Stomach smooth muscle (tissue), 2 donors: ENCODE measurements around the gene RAD51B.
"Not testable (repeated sequence)": the region's sequence is repeated elsewhere in the genome, so short reads cannot be mapped to it uniquely, and the experiment has no call there.

Experiments
- H3K27ac ChIP-seq: one replicate; pipeline ENCODE4 v1.7.0; 2013; ENCODE audit warnings: mild to moderate bottlenecking, low read length, inconsistent platforms
- H3K27me3 ChIP-seq, 2 donors: one replicate each; pipeline ENCODE4 v1.7.0; 2013; ENCODE audit warnings: low read length in 2 of 2; ENCODE audit not compliant: insufficient read depth in 2 of 2, control insufficient read depth in 1 of 2
- H3K36me3 ChIP-seq, 2 donors: one replicate each; pipeline ENCODE4 v1.7.0; 2013; ENCODE audit warnings: low read length in 2 of 2; ENCODE audit not compliant: control insufficient read depth in 2 of 2, insufficient read depth in 2 of 2
- H3K4me1 ChIP-seq: one replicate; pipeline ENCODE4 v1.7.0; 2013; ENCODE audit warnings: low read length; ENCODE audit not compliant: control insufficient read depth, insufficient read depth
- H3K4me3 ChIP-seq, 2 donors: one replicate each; pipeline ENCODE4 v1.7.0; 2013; ENCODE audit warnings: low read length in 2 of 2
- H3K9ac ChIP-seq, 2 donors: one replicate each; pipeline ENCODE4 v1.7.0; 2013; ENCODE audit warnings: low read length in 2 of 2, mild to moderate bottlenecking in 1 of 2
- H3K9me3 ChIP-seq, 2 donors: one replicate each; pipeline ENCODE4 v1.7.0; 2013; ENCODE audit warnings: low read length in 2 of 2; ENCODE audit not compliant: control insufficient read depth in 2 of 2
- donor health status: healthy.
- donor health status: Pancreatic carcinoma.

The RAD51B gene

GRCh38 chr14:68111853-68112270, 292.3 kb downstream of the RAD51B start:
- H3K4me3 ChIP-seq: no peak overlapping the region
- H3K4me1 ChIP-seq: no peaks in the 10 kb centered on the region
- no peaks in the 10 kb centered on the region for H3K27me3 ChIP-seq
- no peaks in the 10 kb centered on the region for H3K36me3 ChIP-seq
- no peak overlapping the region for H3K9ac ChIP-seq
- no peak overlapping the region for H3K27ac ChIP-seq
- H3K9me3 ChIP-seq: no peaks in the 10 kb centered on the region

GRCh38 chr14:68112442-68112841, 292.9 kb downstream of the RAD51B start:
- Histone ChIP-seq H3K4me3 (no peak overlapping the region), H3K9me3 (no peaks in the 10 kb centered on the region), H3K4me1 (no peaks in the 10 kb centered on the region), H3K27ac (no peak overlapping the region), H3K9ac (no peak overlapping the region), H3K36me3 (no peaks in the 10 kb centered on the region), H3K27me3 (no peaks in the 10 kb centered on the region)

GRCh38 chr14:68113343-68113930, 293.9 kb downstream of the RAD51B start:
- Histone ChIP-seq H3K9ac (no peak overlapping the region), H3K4me1 (no peaks in the 10 kb centered on the region), H3K4me3 (no peak overlapping the region)

GRCh38 chr14:68115952-68116351, 296.4 kb downstream of the RAD51B start:
- not testable (repeated sequence) for H3K36me3 ChIP-seq, H3K4me1 ChIP-seq, H3K4me3 ChIP-seq, H3K9me3 ChIP-seq, H3K9ac ChIP-seq, H3K27me3 ChIP-seq, H3K27ac ChIP-seq

More at GRCh38 chr14:68113343-68113930, 293.9 kb downstream of the RAD51B start:
- Histone ChIP-seq H3K9me3 (no peaks in the 10 kb centered on the region), H3K27ac (no peak overlapping the region), H3K36me3 (no peaks in the 10 kb centered on the region), H3K27me3 (no peaks in the 10 kb centered on the region)

GRCh38 chr14:68122651-68123050, 303.1 kb downstream of the RAD51B start:
- no peak overlapping the region for H3K27ac ChIP-seq
- H3K27me3 ChIP-seq: no peaks in the 10 kb centered on the region
- no peak overlapping the region for H3K4me3 ChIP-seq
- no peaks in the 10 kb centered on the region for H3K36me3 ChIP-seq
- no peak overlapping the region for H3K9ac ChIP-seq
- peaks cover 3 to 4% of the 10 kb centered on the region in 2 donors for H3K9me3 ChIP-seq
- H3K4me1 ChIP-seq: peaks cover 6% of the 10 kb centered on the region

- Histone ChIP-seq H3K27me3 (no peaks in the 10 kb centered on the region), H3K4me1 (peaks cover 6% of the 10 kb centered on the region), H3K9me3 (peaks cover 3 to 4% of the 10 kb centered on the region in 2 donors), H3K36me3 (no peaks in the 10 kb centered on the region), H3K27ac (no peak overlapping the region), H3K4me3 (no peak overlapping the region), H3K9ac (no peak overlapping the region)
These were observed 304.5 kb downstream of the RAD51B start for GRCh38 chr14:68124050-68124449.

GRCh38 chr14:68124979-68125731, 305.6 kb downstream of the RAD51B start:
- peak overlapping the region in 1 of 2 donors; percentile 29 for H3K4me3 ChIP-seq
- H3K9ac ChIP-seq: peak overlapping the region in 1 of 2 donors; percentile 31

GRCh38 chr14:68127166-68127565, 307.6 kb downstream of the RAD51B start:
- Histone ChIP-seq H3K4me3 (no peak overlapping the region), H3K9ac (no peak overlapping the region), H3K4me1 (peaks cover 6% of the 10 kb centered on the region), H3K27me3 (no peaks in the 10 kb centered on the region), H3K9me3 (no peaks in the 10 kb centered on the region), H3K36me3 (no peaks in the 10 kb centered on the region), H3K27ac (no peak overlapping the region)

More at GRCh38 chr14:68124979-68125731, 305.6 kb downstream of the RAD51B start:
- Histone ChIP-seq H3K36me3 (no peaks in the 10 kb centered on the region), H3K27me3 (no peaks in the 10 kb centered on the region), H3K9me3 (peaks cover 3 to 4% of the 10 kb centered on the region in 2 donors), H3K4me1 (peaks cover 6% of the 10 kb centered on the region), H3K27ac (peak overlapping the region; percentile 68)

- Histone ChIP-seq H3K4me1 (no peaks in the 10 kb centered on the region), H3K27ac (no peak overlapping the region), H3K27me3 (no peaks in the 10 kb centered on the region), H3K9ac (no peak overlapping the region), H3K4me3 (no peak overlapping the region), H3K36me3 (no peaks in the 10 kb centered on the region), H3K9me3 (no peaks in the 10 kb centered on the region)
These were observed 312.3 kb downstream of the RAD51B start for GRCh38 chr14:68131907-68132306.

- Histone ChIP-seq H3K4me3 (no peak overlapping the region), H3K9me3 (no peaks in the 10 kb centered on the region), H3K9ac (no peak overlapping the region), H3K27ac (peak overlapping the region; percentile 3), H3K36me3 (no peaks in the 10 kb centered on the region), H3K27me3 (no peaks in the 10 kb centered on the region), H3K4me1 (peaks cover 2% of the 10 kb centered on the region)
These were observed 313.1 kb downstream of the RAD51B start for GRCh38 chr14:68132563-68133121.

GRCh38 chr14:68133856-68134255, 314.3 kb downstream of the RAD51B start:
- no peak overlapping the region for H3K27ac ChIP-seq
- no peak overlapping the region for H3K9ac ChIP-seq
- H3K4me1 ChIP-seq: peaks cover 5% of the 10 kb centered on the region
- no peak overlapping the region for H3K4me3 ChIP-seq
- no peaks in the 10 kb centered on the region for H3K9me3 ChIP-seq
- no peaks in the 10 kb centered on the region for H3K27me3 ChIP-seq
- H3K36me3 ChIP-seq: no peaks in the 10 kb centered on the region
